Neural progenitor cell (in vitro differentiated cells): ENCODE measurements around the gene NXNL2. TPM values are rescaled to one million over a fixed set of nuclear protein-coding genes. Genes with fewer than 3 reads are reported as not detected.

ENCODE experiments used
- DNase-seq: peaks from one replicate; pipeline ENCODE4 v3.0.0-alpha.2; 2016; ENCODE audit warnings: low spot score
- H2AFZ ChIP-seq: fragments of 200-600 bp; sonication (generic); replicated peaks from 2 replicates; pipeline ENCODE4 v1.6.1; 2016; ENCODE audit warnings: antibody characterized with exemption
- H3F3A ChIP-seq: fragments of 200-600 bp; sonication (generic); 2 replicates; pipeline ENCODE4 v1.6.1; 2016; ENCODE audit warnings: antibody characterized with exemption, low read depth
- H3K27ac ChIP-seq: fragments of 200-600 bp; sonication (generic); 2 replicates; pipeline ENCODE4 v1.5.1; 2016; ENCODE audit warnings: mild to moderate bottlenecking
- H3K27me3 ChIP-seq: fragments of 200-600 bp; sonication (generic); 2 replicates; pipeline ENCODE4 v1.6.1; 2016; ENCODE audit warnings: mild to moderate bottlenecking, moderate library complexity
- H3K36me3 ChIP-seq: fragments of 200-600 bp; sonication (generic); 2 replicates; pipeline ENCODE4 v1.5.1; 2016
- H3K4me1 ChIP-seq: fragments of 200-600 bp; sonication (generic); 2 replicates; pipeline ENCODE4 v1.6.1; 2016; ENCODE audit warnings: mixed run types
- H3K4me2 ChIP-seq: fragments of 200-600 bp; sonication (generic); 2 replicates; pipeline ENCODE4 v1.6.1; 2016
- H3K4me3 ChIP-seq: fragments of 200-600 bp; sonication (generic); 2 replicates; pipeline ENCODE4 v1.5.1; 2016
- H3K79me2 ChIP-seq: fragments of 200-600 bp; sonication (generic); 2 replicates; pipeline ENCODE4 v1.6.1; 2016; ENCODE audit warnings: low read depth
- H3K9ac ChIP-seq: fragments of 200-600 bp; sonication (generic); 2 replicates; pipeline ENCODE4 v1.6.1; 2016
- H3K9me3 ChIP-seq: fragments of 200-600 bp; sonication (generic); 2 replicates; pipeline ENCODE4 v1.5.1; 2016; ENCODE audit warnings: low read depth
- H4K20me1 ChIP-seq: fragments of 200-600 bp; sonication (generic); 2 replicates; pipeline ENCODE4 v1.6.1; 2016; ENCODE audit warnings: low read depth
- H3K27ac Mint-ChIP-seq: 3 replicates; pipeline ENCODE4 v1.8.0; 2021; ENCODE audit warnings: mixed read lengths
- H3K27me3 Mint-ChIP-seq: 2 replicates; pipeline ENCODE4 v1.8.0; 2022; ENCODE audit warnings: low read depth, mild to moderate bottlenecking, inconsistent platforms, moderate library complexity, mixed read lengths; ENCODE audit not compliant: insufficient read depth
- H3K36me3 Mint-ChIP-seq: 3 replicates; pipeline ENCODE4 v1.8.0; 2021; ENCODE audit warnings: mixed read lengths
- H3K4me1 Mint-ChIP-seq: 3 replicates; pipeline ENCODE4 v1.8.0; 2021; ENCODE audit warnings: mixed read lengths
- H3K4me3 Mint-ChIP-seq: 3 replicates; pipeline ENCODE4 v1.8.0; 2021; ENCODE audit warnings: mild to moderate bottlenecking, moderate library complexity, mixed read lengths
- H3K9me3 Mint-ChIP-seq: 3 replicates; pipeline ENCODE4 v1.8.0; 2020; ENCODE audit warnings: mixed read lengths
- CTCF ChIP-seq: fragments of 200-600 bp; sonication (generic); IDR thresholded peaks from 2 replicates; pipeline ENCODE4 v1.5.1; 2017; ENCODE audit warnings: antibody characterized with exemption, mild to moderate bottlenecking
- EZH2 ChIP-seq: fragments of 200-600 bp; sonication (generic); IDR thresholded peaks from 2 replicates; pipeline ENCODE4 v1.6.1; 2017; ENCODE audit warnings: antibody characterized with exemption, mild to moderate bottlenecking, moderate library complexity
- EZH2phosphoT487 ChIP-seq: fragments of 200-600 bp; sonication (generic); IDR thresholded peaks from 2 replicates; pipeline ENCODE4 v1.6.1; 2017; ENCODE audit warnings: antibody characterized with exemption
- total RNA-seq: library from RNA; depleted of rRNA; stranded (reverse); fragments of >200 nt; gene quantifications from 2 replicates; pipeline ENCODE4 v1.2.3, GENCODE V29; 2015; ENCODE audit warnings: low replicate concordance

NXNL2 gene
- total RNA-seq, 1 donor from 2014 or later = 0.32 TPM

GRCh38 chr9:88508326-88508725, 26.7 kb upstream of the NXNL2 start:
- TF ChIP-seq EZH2 = no peak
- TF ChIP-seq CTCF = no peak
- TF ChIP-seq EZH2phosphoT487 = no peak
- H3K4me3 Mint-ChIP-seq = no peak overlapping the region
- Histone ChIP-seq H2AFZ (no peak overlapping the region), H3F3A (no peaks in the 10 kb centered on the region), H3K4me2 (no peak overlapping the region), H3K79me2 (no peaks in the 10 kb centered on the region), H3K9ac (no peak overlapping the region), H3K9me3 (no peaks in the 10 kb centered on the region), H3K4me3 (no peak overlapping the region), H3K27me3 (no peaks in the 10 kb centered on the region), H3K4me1 (no peaks in the 10 kb centered on the region), H3K36me3 (no peaks in the 10 kb centered on the region), H3K27ac (no peak overlapping the region), H4K20me1 (no peaks in the 10 kb centered on the region)
- H3K27me3 Mint-ChIP-seq = peaks cover 2% of the 10 kb centered on the region
- peaks cover 5% of the 10 kb centered on the region for H3K4me1 Mint-ChIP-seq
- peaks cover 4% of the 10 kb centered on the region for H3K36me3 Mint-ChIP-seq
- DNase-seq = no peak
- no peak overlapping the region for H3K27ac Mint-ChIP-seq
- H3K9me3 Mint-ChIP-seq = peaks cover 10% of the 10 kb centered on the region

DNA sequence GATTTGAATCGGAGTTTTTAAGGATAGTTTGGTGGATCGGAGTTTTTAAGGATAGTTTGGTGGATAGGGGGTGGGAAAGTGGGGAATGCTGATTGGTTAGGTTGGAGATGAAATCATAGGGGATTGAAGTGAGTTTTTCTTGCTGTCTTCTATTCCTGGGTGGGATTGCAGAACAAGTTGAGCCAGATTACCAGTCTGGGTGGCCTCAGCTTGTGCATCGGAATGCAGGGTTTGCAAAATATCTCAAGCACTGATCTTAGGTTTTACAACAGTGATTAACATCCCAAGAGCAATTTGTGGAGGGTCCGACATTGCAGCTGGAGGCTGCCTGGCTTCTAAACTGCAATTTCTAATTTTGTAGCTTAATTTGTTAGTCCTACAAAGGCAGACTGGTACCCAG, 23.1 kb upstream of the NXNL2 start:
- Histone ChIP-seq H3K4me1 (no peaks in the 10 kb centered on the region), H3F3A (no peaks in the 10 kb centered on the region), H2AFZ (no peak overlapping the region), H3K4me3 (no peak overlapping the region), H3K9me3 (no peaks in the 10 kb centered on the region), H3K4me2 (no peak overlapping the region), H3K9ac (no peak overlapping the region), H3K27ac (no peak overlapping the region), H4K20me1 (no peaks in the 10 kb centered on the region), H3K27me3 (no peaks in the 10 kb centered on the region), H3K79me2 (no peaks in the 10 kb centered on the region), H3K36me3 (no peaks in the 10 kb centered on the region)
- Mint-ChIP-seq H3K4me3 (no peak overlapping the region), H3K27me3 (no peaks in the 10 kb centered on the region), H3K9me3 (peaks cover 20% of the 10 kb centered on the region), H3K4me1 (no peaks in the 10 kb centered on the region), H3K27ac (no peak overlapping the region), H3K36me3 (peaks cover 4% of the 10 kb centered on the region)
- TF ChIP-seq EZH2 (no peak), CTCF (no peak)
- no peak for DNase-seq

- no peaks in the 10 kb centered on the region for H3F3A ChIP-seq
- peaks cover 17% of the 10 kb centered on the region for H3K9me3 Mint-ChIP-seq
- H3K4me1 Mint-ChIP-seq = no peaks in the 10 kb centered on the region
- TF ChIP-seq CTCF = no peak
- TF ChIP-seq EZH2 = no peak
- no peak for TF ChIP-seq EZH2phosphoT487
- H3K9ac ChIP-seq = no peak overlapping the region
- H3K4me1 ChIP-seq = no peaks in the 10 kb centered on the region
- H3K36me3 ChIP-seq = no peaks in the 10 kb centered on the region
- no peaks in the 10 kb centered on the region for H3K27me3 ChIP-seq
- no peak overlapping the region for H3K27ac Mint-ChIP-seq
- H3K9me3 ChIP-seq = no peaks in the 10 kb centered on the region
- H4K20me1 ChIP-seq = no peaks in the 10 kb centered on the region
- H3K4me3 Mint-ChIP-seq = no peak overlapping the region
- no peaks in the 10 kb centered on the region for H3K36me3 Mint-ChIP-seq
- H3K27ac ChIP-seq = no peak overlapping the region
- DNase-seq = no peak
- H3K79me2 ChIP-seq = no peaks in the 10 kb centered on the region
- no peak overlapping the region for H3K4me3 ChIP-seq
- H3K4me2 ChIP-seq = no peak overlapping the region
- no peak overlapping the region for H2AFZ ChIP-seq
- no peaks in the 10 kb centered on the region for H3K27me3 Mint-ChIP-seq
Measured at GRCh38 chr9:88514247-88514646, 20.7 kb upstream of the NXNL2 start.

GRCh38 chr9:88521308-88521707, 13.7 kb upstream of the NXNL2 start:
- Histone ChIP-seq H3K27me3 (no peaks in the 10 kb centered on the region), H4K20me1 (no peaks in the 10 kb centered on the region), H3K9ac (no peak overlapping the region), H3F3A (no peaks in the 10 kb centered on the region), H3K4me3 (no peak overlapping the region), H2AFZ (no peak overlapping the region), H3K4me1 (peaks cover 6% of the 10 kb centered on the region), H3K27ac (no peak overlapping the region), H3K36me3 (no peaks in the 10 kb centered on the region), H3K9me3 (no peaks in the 10 kb centered on the region), H3K79me2 (no peaks in the 10 kb centered on the region), H3K4me2 (no peak overlapping the region)
- Mint-ChIP-seq H3K4me1 (peaks cover 9% of the 10 kb centered on the region), H3K27ac (no peak overlapping the region), H3K9me3 (peaks cover 2% of the 10 kb centered on the region), H3K36me3 (no peaks in the 10 kb centered on the region), H3K4me3 (no peak overlapping the region), H3K27me3 (no peaks in the 10 kb centered on the region)
- TF ChIP-seq EZH2 = no peak
- no peak for TF ChIP-seq CTCF
- TF ChIP-seq EZH2phosphoT487 = no peak
- DNase-seq = no peak
